HG03196 (cell line): ENCODE data around the gene LBH.

ENCODE experiments used
- ATAC-seq: cut with Tn5 transposase; IDR thresholded peaks from one replicate; pipeline ENCODE4 v1.9.1; 2021; ENCODE audit not compliant: unreplicated experiment

LBH gene

GRCh38 chr2:30272286-30272685, 41.0 kb downstream of the LBH start:
- ATAC-seq, result no peak

DNA sequence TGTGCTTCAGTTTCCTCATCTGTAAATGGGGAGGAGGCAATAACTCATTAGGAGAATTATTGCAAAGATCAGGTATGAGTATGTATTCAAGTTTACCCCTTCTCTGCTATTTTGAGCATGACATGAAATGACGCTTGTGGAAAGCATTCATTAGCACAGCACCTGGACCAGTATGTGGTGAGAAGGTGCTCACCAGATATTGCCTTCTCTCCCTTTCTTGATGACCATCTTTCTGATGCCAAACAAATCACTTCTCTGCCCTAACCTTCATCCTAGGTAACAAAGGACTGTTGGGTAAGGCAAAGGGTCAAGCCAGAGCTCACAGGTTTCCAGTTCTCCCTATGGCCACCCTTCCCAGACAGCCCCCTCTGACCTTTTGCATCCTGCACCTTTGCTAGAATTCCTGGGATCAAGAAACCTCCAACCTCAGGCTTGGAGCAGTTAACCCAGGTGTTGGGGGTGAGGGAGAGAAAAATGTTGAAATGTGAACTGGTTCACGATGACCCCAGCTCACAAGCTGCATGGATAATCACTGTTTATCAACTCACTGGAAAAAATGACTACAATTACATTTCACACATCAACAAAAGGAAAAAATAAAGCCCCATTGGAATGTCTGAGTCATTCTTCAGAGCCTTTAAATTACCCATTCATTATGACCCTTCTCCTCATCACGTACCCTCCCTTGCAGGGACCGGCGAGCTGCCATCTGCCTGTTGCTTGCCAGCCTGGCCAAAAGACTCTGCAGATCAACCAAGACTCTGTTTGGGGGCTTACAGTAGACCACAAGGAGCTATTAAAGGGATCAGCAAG, 41.6 kb downstream of the LBH start:
- ATAC-seq, result no peak

DNA sequence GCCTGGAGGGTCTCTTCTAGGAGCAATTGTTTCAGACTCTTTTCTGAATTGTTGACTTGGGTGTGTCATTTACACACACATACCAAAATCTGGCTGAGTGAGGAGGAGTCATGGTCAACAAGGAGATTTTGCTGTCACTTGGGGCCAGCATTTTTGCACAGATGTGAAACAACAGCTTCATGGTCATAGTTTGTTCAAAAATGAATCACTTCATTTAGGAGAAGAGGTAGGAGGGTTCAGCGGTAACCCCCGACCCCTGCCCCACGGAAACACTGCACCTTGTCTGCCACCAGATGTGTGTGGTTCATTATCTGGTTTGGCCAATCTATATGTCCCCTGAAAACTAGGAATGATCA, 42.2 kb downstream of the LBH start:
- ATAC-seq, result no peak

- ATAC-seq, result no peak
Observed at GRCh38 chr2:30275256-30275655, 43.9 kb downstream of the LBH start.

GRCh38 chr2:30276455-30276911, 45.1 kb downstream of the LBH start:
- ATAC-seq, result peak; percentile 57

- ATAC-seq, result no peak
Observed at GRCh38 chr2:30277582-30277981, 46.2 kb downstream of the LBH start.

DNA sequence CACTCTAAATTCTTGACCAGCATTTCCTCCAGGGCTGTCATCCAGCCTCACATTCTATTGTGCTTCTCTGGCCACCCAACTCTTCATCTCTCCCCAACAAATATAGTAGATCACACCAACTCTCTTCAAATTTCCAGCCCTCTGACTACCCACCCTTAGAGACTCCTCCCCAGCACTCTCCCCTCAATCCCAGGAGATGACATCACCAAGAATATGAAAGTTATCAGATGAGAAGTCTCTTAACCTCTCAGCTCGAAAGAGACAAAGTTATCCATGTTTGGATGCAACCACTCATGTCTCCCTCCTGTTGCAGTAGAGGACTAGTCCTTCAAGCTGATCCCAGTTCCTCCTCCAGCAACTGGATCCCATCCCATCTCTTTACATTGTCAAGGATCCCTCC, 47.1 kb downstream of the LBH start:
- no peak for ATAC-seq

GRCh38 chr2:30280596-30281434, 49.5 kb downstream of the LBH start:
- no peak for ATAC-seq

DNA sequence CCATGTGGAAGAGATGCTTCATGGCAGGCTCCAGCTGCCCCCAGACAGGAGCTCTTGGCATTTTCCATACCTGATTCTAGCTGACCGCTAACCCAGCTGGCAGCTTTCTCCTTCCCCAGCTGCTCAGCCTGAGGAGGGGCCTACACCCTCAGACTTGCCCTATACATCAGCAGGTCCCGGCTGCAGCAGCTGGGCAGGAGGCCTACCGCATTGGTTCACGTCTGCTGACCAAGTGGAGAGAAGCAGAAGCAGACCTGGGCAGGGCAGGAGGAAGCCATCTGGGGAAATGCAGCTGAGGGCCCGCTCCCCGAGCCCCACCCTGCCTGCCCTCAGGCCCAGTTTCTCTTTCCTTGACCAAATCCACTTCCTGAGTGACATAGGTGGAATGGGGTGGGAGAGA, 50.7 kb downstream of the LBH start:
- peak; percentile 66 for ATAC-seq

- no peak for ATAC-seq
Observed at GRCh38 chr2:30282721-30283120, 51.4 kb downstream of the LBH start.

DNA sequence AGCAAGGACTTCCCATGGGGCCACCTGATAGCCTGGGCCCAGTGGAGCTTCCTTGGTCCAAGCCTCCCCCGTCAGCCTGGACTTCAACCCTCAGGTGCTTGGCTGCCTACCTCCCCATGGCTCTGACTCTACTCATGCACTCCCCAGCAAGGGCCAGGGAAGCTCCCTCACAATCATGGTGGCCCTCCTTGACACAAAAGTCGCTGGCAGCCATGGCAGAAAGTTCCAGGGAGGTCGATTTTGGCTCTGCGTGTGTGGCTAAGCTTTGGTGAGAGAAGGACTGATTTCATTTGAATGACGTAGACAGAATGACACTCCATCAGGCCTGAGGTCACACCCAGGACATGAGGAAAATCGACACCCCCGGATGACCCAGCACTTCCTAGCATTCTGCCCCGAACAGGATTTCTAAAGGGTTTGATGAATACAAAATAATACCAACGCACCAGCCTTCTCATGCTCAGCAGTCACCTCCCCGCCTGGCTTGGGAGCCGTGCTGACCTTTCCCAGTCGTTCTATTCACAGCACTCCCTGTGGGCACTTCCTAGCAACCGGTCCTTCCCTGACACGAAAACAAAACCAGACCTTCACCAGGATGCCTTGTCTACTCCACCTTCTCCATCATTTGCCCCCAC, 52.7 kb downstream of the LBH start:
- ATAC-seq, result no peak

- no peak for ATAC-seq
Observed at GRCh38 chr2:30285758-30286157, 54.4 kb downstream of the LBH start.

GRCh38 chr2:30287190-30287840, 56.0 kb downstream of the LBH start:
- no peak for ATAC-seq

DNA sequence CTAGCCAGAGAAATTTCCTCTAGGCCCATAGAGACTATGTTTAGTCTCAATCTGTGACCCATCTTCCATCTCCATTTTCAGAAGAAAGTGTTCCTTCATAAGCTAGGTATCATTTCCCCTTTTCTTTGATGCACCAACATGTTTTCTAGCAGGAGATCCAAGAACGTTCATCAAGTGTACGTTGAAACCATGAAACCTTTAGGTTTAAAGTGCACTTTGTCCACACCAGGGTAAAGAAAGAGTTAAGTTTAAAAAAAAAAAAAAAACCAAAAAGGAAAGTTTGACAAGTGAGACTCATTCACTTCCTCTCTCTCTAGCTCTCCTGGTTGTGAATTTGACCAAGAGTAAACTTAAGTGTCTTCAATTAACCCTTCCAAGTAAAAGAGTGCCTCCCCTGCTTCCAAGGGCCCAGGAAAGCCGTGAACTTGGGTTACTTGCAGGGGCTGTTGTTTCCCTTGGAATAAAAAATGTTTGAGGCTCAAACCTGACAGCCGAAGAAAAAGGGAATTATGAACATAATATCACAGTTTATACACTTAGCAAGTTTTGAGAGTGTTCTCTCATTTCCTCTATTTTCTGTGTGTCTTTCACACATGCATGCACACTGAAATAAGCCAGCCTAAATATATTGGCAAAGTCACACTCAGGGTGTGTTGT, 56.7 kb downstream of the LBH start:
- ATAC-seq, result peak; percentile 54

DNA sequence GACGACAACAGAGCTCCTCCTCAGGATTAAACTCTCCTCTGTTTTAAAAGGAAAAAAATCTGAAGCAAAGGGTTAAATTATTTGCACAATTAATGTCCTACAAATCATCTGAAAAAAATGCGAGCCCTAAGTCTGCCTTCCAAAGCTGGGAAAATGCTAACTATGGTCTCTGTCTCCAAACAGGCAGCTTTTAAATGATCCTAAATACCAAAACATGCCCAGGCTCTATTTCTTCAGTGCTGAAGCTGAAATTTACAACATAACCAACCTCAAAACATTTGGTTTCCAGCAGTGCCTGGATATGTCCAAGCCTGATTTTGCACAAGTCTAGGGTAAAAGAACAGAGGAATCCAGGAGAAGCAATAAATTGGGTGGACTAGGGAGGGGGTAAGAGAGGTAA, 57.2 kb downstream of the LBH start:
- no peak for ATAC-seq

DNA sequence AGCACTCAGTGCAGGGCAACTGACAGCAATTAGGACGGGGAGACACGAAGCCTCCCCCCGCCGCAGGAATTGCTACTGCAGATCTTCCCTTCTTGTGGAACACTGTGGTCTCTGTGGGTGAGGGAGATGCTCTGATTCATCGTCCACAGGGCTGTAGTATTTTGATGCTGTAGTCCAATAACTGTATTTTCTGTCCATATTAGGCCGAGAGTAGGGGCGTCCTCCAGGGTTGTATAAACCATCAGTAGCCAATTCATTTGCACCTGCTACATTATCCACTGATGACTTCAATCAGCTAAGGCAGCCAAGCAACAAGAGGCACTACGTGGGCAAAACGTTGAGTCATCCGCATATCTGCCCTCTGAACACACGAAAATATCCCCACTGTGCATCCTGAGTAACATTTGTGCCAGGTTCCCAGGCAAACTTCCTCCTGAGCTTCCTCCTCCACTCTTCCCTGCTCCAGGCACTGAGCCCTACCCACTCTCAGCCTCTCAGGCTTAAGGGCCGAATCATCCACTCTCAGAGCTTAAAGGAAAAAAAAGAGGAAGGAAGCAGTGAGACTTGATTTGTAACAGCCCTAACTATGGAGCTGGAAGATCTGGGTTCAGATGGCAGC, 62.1 kb downstream of the LBH start:
- ATAC-seq, result no peak

DNA sequence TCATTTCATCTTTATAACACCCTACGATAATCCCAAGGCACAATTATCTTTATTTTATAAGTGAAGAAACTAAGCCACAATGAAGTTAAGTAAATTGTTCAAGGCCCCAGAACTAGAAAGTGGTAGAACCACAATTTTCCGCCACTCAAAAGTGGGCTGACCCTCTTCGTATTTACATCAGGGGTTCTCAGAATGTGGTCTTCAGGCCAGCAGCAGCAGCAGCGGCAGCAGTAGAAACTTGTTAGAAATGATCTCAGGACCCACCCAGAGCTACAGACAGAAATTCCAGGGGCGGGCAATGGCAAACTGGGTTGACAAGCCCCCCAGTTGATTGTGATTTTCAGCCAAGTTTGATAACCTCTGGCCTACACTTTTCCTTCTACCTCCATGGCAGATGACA, 62.8 kb downstream of the LBH start:
- ATAC-seq, result no peak

DNA sequence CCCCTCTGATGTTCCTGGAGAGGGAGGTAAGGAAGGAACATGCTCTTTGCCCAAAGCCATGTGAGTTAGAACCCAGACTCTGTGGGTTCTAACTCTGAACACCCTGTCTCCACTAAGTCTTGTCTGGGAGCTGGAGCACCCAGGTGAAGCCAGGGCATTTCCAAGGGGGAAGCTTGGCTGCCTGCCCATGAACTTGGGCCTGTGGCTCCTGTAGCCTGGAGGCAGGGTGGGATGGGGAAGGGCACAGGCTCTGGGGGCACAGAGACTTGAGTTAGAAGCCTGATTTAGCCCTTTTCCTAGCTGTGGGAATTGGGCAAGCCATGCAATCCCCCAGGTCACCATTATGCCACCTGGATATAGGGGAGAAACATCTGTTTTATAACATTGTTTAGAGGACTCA, 65.2 kb downstream of the LBH start:
- no peak for ATAC-seq

DNA sequence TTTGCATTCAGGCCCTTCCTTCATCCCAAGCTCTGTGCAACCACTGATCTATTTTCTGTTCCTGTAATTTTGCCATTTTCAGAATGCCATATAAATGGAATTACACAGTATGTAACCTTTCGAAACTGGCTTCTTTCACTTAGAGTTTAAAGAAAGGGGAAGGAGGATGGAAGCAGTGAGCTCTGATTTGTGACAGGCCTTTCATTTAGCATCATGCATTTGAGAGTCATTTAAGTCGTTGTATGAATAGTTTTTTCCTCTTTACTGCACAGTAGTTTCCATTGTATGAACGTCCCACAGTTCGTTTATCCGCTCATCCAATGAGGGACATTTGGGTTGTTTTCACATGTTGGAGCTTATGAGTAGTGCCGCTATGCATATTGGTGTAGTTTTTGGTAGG, 67.0 kb downstream of the LBH start:
- ATAC-seq, result no peak

DNA sequence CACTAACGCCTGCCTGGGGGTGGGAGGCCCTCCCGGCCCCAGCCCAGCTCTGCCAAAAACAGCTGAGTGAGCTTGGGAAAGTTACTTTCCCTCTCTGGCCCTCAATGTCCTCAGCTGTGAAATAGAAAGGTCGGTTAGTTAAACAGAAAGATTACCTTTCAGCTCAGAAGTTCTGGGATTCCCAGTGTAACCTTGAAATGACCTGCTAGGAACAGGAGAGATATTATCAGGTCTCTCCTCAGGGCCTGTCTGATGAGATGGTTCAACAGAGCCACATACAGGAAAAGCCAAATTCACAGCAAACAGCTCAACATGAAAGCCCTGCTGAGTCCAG, 68.8 kb downstream of the LBH start:
- ATAC-seq, result no peak
